OCI-LY7 (cell line): Measurements from ENCODE around the gene ASB11.

ENCODE experiments used
- EZH2phosphoT487 ChIP-seq: fragments of 200-600 bp; sonication (generic); IDR thresholded peaks from 2 replicates; pipeline ENCODE4 v1.6.1; 2018; ENCODE audit warnings: low read depth, borderline replicate concordance, mild to moderate bottlenecking, mixed run types, antibody characterized with exemption, low read length, moderate library complexity, mixed read lengths
- TF ChIP-seq, protein P1 (sequence below): fragments of 200-600 bp; sonication (generic); conservative IDR thresholded peaks from 2 replicates; pipeline ENCODE4 v1.5.1; 2014; ENCODE audit warnings: mild to moderate bottlenecking, antibody characterized with exemption, low read length, moderate library complexity, mixed read lengths

DNA sequence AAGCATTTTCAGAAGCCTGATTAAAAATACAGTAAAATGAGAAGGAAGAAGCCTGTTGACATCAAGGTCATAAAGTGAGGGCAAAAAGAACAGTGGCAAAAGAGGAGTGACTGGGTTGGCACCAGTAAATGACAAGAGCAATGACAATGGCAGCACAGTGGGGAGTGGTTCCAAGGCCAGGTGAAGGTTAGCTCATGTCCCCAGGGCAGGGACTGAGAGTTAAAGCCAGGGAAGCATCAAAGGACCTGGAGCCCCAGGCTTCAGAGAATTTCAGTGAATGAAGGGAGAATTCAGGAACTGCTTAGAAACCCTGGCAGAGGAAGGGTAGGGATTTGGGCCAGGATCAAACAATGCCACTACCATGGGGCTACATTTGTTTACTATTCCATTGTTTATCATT lies 28.7 kb upstream of the ASB11 start:
- TF ChIP-seq, protein P1, sequence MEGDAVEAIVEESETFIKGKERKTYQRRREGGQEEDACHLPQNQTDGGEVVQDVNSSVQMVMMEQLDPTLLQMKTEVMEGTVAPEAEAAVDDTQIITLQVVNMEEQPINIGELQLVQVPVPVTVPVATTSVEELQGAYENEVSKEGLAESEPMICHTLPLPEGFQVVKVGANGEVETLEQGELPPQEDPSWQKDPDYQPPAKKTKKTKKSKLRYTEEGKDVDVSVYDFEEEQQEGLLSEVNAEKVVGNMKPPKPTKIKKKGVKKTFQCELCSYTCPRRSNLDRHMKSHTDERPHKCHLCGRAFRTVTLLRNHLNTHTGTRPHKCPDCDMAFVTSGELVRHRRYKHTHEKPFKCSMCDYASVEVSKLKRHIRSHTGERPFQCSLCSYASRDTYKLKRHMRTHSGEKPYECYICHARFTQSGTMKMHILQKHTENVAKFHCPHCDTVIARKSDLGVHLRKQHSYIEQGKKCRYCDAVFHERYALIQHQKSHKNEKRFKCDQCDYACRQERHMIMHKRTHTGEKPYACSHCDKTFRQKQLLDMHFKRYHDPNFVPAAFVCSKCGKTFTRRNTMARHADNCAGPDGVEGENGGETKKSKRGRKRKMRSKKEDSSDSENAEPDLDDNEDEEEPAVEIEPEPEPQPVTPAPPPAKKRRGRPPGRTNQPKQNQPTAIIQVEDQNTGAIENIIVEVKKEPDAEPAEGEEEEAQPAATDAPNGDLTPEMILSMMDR: no peak
- no peak for TF ChIP-seq EZH2phosphoT487
